22Rv1 (cell line): ENCODE measurements around the gene GNG3.

Source experiments
- ZFX ChIP-seq: fragments of 450-650 bp; IDR thresholded peaks from 2 replicates; pipeline ENCODE4 v1.6.1; 2017; ENCODE audit warnings: antibody characterized with exemption, borderline replicate concordance
- TF ChIP-seq, protein P1 (sequence below): fragments of 450-650 bp; IDR thresholded peaks from 2 replicates; pipeline ENCODE4 v1.5.1; 2017; ENCODE audit warnings: mild to moderate bottlenecking

DNA sequence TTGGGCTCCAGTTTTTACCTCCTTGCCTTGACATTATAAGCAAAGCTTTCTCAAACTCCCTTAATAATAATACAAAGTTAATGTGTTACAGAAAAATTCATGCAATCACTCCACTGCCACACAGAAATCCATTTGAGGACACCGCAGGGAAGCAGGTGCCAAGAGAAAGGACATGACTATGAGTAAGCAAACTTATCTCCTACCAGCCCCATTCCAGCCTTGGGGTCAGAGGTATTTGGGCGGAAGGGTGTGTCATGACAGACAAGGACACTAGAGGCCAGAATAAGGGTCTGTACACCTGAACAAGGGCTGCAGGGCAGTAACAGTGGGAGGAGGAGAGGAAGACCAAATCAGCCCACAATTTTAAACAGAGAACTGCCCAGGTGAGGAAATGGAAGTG is 5.9 kb downstream of the GNG3 start:
- TF ChIP-seq, protein P1, sequence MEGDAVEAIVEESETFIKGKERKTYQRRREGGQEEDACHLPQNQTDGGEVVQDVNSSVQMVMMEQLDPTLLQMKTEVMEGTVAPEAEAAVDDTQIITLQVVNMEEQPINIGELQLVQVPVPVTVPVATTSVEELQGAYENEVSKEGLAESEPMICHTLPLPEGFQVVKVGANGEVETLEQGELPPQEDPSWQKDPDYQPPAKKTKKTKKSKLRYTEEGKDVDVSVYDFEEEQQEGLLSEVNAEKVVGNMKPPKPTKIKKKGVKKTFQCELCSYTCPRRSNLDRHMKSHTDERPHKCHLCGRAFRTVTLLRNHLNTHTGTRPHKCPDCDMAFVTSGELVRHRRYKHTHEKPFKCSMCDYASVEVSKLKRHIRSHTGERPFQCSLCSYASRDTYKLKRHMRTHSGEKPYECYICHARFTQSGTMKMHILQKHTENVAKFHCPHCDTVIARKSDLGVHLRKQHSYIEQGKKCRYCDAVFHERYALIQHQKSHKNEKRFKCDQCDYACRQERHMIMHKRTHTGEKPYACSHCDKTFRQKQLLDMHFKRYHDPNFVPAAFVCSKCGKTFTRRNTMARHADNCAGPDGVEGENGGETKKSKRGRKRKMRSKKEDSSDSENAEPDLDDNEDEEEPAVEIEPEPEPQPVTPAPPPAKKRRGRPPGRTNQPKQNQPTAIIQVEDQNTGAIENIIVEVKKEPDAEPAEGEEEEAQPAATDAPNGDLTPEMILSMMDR: no peak
- TF ChIP-seq ZFX: no peak
